Activated T-cell treated with anti-CD3 and anti-CD28 coated beads for 24 hours (primary cell): ENCODE data around the gene CAMTA1.
"Not testable (repeated sequence)": the region's sequence is repeated elsewhere in the genome, so short reads cannot be mapped to it uniquely, and the experiment has no call there.

Experiments
- DNase-seq: peaks from one replicate; pipeline ENCODE4 v3.0.0-alpha.2; 2020; ENCODE audit warnings: low read depth

Gene CAMTA1

DNA sequence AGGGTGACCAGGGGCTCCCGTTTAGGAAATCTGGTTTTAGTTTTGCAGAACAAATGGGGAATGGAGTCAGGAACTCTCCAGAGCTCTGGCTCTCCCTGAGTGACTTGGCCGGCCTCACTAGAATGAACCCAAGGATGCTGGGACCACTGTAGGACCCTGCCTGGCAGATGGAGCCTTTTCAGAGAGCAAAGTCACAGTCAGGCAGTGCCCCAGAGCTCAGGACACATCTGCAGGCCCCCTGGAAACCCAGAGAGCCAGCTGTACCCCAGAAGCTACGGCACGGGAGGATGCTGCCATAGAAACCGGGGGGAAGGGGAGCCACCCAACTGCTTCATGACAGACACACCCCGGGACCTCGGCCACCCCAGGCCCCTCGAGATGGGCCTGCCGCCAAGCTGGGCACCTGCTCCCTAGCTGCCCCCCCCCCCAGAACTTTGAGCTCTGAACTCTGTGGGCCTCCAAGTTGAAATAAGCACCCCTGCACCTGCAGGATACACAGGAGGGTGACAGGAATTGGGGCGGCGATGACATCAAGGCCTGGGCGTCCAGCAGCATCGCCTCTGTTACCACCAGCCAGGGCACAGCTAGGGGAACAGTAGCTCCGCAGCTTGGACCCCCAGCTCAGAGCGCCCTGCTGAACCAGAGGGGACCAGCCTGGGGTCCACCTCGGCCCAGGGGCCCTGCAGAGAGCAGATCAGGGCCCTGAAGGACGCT is 894.1 kb downstream of the CAMTA1 start:
- DNase-seq = no peak

DNA sequence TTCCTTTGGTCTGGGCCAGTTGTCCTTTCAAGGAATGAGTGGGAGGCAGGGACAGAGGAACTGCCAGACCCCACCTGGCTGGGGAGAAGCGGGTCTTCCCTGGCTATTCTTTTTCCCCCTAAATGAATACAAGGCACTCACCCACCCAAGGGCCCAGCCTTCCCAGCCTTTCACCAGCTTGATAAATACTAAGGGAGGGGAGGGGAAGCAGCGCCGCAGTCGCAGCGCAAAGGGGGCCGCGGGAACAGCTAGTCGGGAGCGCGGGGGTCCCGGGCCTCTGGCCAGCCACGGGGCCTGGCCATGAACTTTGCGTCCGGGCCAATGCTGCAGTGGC is 894.6 kb downstream of the CAMTA1 start:
- no peak for DNase-seq

DNA sequence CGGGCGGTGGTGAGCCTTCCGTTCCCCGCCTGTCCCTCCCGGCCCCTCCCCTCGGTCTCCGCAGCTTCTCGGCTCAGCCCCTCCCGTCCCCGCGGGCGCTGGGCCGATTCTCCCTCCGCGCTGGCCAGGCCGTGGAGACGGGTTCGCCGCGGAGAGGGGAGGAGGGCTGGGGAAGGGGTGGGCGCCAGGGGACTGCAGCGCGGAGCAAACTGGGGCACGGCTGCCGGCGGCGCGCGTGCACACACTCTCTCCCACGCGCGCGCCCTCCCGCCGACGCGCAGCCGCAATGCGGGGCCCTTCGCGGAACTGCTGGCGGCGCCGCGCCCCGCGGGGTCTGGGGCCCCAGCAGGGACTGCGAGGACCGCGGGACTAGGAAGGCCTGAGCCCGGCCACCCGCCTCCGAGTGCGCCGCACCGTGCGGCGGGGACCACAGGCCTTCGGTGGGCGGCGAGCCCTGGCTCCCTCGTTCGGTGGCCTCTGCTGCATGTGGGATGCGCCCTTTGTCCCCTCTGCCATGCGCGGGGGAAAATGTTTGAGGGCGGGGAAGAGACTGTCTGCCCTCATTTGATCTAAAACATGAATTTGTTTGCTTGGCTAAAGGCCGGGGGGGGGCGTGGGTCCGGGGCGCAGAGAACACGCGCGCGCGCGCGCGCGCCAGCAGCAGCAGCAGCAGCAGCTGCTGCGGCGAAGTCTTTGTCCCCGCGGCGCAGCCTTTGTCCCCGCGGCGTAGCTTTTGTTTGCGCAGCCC is 895.1 kb downstream of the CAMTA1 start:
- peak; percentile 36 for DNase-seq

DNA sequence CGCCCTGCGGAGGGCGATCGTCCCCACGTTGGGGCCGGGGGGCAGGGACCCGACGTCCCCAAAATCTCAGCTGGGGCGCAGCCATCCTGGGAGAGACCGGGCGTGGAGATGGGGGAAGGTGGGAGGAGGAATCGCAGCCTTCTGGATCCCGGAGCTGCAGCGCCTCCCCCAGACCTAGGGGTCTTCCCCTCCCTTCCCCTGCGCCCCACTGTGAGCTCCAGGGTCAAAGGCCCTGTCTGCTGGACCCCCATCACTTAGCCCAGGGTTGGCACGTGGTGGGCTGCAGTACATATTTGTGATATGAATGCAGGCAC is 895.7 kb downstream of the CAMTA1 start:
- DNase-seq = no peak

DNA sequence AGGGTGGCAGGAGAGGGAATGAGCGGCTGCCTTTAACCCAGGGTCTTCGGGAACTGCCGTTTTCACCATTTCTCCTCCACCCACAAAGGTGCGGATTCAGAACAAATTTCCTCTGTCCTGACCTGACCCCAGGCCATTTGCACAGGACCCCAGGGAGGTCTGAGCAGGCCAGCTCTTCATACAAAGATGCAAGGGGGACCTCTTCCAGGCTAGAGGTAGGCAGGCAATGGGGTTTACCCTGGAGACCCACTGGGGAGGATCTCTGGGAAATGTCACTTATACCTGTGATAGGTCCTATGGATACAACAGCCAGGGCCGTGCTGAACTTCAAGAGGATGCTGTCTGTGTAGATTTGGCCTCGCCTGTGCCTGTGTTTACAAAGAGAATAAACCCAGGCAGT is 896.1 kb downstream of the CAMTA1 start:
- no peak for DNase-seq

DNA sequence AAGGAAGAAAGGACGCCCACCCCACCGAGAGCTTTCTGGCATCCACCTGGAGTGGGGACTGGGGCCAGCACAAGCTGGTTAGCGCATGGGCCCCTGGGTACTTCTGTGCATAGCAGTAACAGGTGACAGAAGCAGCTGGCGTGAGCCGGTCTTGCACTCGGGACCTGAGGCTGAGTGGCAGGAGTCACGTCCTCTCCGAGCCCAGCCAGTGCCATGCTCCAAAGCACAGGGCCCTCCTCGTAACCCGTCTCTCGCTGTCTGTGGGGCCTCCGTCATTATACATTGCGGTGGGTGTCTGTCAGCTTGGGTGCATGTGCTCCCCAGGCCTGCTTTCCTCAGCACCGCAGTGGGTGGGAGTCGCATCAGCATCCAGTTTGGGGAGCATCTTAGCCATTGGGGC is 898.3 kb downstream of the CAMTA1 start:
- DNase-seq = no peak

DNA sequence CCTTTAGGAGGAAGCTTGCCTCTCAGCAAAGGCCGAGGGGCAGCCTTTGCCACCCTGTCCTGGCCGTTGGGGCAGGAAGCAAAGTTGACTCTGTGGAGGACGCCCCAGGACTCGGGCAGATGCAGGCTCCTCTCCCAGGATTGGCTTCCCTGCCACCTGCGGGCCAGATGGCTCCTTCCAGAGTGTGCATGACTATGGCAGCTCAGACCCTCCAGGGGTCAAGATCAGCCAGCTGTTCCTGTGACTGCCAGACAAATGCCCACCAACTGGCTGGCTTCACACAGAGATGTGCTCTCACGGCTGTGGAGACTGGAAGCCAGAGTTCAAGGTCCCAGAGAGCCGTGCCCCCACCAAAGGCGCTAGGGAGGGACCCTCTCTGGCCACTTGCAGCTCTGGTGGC is 898.9 kb downstream of the CAMTA1 start:
- no peak for DNase-seq

DNA sequence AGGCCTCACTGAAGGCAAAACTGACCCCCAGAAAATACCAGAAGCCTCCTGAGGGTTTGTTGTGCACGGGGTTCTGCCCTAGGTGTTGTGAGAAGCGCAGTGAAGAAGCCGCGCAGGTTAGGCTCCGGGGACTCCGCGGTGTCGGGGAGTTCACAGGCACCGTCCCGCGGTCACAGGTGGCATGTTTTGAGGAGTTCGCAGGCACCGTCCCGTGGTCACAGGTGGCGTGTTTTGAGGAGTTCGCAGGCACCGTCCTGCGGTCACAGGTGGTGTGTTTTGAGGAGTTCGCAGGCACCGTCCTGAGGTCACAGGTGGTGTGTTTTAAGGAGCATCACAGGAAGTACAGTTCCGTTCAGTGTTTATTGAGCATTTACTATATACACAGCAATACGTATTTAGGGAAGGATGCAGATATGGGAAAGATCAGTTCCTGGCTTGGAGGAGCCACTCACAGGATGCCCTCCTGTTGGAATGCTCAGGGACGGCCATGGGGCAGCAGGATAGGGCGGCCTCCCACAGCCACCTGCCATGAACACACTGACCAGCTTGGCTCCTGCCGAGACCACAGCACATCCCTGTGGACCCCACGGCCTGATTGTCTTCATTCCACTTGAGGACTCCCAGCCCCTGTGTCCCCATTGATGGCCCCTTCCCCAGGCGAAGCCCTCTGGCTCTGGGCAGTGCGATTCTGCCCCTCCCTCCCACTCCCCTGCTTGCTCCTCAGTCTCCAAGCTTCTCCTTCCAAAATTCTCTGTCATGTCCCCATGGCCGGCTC is 899.8 kb downstream of the CAMTA1 start:
- no peak for DNase-seq

DNA sequence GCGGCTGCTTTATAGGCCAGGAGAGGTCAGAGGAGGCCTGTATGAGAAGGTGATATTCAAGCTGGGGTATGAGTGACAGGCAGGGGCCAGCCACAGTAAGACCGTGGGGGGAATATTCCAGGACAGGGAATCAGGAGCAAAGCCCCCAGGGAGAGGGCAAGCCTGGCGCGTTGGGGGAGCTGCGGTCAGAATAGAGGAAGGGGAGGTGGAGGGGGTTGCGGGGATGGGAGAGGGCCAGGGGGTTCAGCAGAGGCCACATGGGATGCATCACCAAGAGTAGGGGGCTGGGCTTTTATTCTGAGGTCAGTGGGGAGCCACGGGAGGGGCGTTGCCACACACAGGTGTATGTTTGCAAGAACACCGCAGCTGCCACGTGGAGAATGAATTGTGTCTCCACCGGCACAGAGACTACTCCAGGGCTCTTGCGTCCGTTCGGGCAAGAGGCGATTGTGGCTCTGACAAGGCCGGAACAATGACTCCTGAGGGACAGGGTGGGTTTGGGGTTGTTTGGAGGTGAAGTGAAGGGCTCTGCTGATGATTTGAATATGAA is 901.1 kb downstream of the CAMTA1 start:
- no peak for DNase-seq

DNA sequence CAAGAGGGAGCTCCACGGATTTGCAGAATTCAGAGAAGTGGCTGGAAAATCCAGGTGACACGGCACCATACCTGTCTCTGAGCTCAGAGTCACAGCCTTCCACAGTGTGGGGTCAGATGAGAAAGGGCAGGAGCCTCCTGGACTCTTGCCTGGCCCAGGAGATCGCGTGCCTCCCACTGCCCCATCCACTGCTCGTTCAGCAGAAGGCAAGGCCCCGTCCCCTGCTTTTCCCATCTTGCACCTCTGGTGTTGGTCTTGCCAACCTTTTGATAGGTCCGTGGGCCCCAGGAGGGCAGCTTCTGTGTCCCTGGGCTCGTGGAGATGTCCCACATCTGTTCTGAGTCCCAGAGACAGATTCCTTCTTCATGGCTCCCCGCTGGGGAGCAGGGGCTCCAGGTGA is 902.2 kb downstream of the CAMTA1 start:
- DNase-seq = no peak

DNA sequence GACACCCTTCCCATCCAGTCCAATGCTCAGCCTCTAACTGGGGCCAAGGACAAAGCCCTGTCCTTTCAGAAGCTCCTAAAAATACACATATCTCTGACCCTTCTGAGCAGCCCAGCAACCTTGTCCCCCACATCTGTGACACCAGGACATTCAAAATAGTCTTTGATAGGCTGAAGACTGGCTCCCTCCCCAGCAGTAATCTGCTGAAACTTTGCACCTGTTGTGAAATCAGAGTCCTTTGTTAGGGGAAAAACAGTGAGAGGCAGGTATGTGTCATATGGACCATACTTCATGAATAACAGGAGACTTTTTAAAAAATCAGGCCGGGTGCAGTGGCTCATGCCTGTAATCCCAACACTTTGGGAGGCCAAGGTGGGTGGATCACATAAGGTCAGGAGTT is 903.4 kb downstream of the CAMTA1 start:
- no peak for DNase-seq

DNA sequence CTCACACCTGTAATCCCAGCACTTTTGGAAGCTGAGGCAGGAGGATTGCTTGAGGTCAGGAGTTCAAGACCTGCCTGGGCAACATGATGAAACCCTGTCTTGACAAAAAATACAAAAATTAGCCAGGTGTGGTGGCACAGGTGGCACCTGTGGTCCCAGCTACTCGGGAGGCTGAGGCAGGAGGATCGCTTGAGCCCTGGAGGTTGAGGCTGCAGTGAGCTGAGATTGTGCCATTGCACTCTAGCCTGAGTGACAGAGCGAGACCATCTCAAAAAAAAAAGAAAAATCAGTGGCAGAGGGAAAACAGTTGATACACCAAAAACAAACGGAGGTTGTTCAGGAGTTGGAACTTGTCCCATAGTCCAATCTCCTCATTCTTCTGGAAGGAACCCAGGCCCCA is 904.1 kb downstream of the CAMTA1 start:
- DNase-seq = not testable (repeated sequence)

DNA sequence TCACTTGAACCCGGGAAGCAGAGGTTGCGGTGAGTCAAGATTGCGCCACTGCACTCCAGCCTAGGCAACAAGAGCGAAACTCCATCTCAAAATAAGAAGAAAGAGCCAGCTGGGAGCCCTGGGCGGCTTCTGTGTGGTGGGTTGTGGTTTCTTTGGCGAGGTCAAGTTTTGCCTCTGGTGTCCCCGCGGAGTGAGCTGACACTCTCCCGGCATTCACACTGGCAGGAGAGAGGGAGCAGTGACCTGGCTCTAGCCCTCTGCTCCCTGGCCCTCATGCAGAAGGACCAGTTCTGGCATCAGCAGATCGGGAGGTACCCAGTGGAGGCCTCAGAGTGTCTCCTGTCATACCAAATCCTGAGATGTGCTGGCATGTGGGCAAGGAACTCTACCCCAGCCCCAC is 904.8 kb downstream of the CAMTA1 start:
- DNase-seq = no peak

DNA sequence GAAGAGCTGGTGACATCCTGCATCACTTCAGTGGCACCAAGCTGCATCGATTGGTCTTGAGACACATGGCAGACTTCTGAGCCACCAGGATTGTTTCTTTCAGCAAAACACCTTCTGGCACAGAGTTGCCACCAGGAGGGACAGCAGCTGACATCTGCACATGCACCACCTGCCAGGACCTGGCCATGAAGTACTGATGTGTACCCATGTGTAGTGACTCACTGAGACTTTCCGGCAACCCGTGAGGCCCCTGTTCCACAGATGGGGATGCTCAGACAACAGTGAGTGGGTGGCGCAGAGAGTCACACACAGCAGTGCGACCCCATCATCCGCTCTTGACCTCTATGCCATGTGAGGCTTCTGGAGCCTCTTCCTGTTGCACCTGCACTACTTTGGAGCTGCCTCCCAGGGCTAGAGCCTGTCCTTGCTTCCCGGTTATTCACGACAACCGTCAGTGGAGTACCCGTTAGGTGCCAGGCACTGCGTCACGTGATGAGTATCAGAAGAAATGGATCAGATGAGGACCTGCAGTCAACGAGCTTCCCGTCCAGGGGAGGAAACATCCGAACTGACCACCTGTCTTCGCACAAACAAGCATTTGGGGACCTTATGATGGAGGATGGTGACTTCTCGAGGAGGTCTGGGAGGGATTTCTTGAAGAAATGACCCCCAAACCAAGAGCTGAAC is 905.4 kb downstream of the CAMTA1 start:
- no peak for DNase-seq

DNA sequence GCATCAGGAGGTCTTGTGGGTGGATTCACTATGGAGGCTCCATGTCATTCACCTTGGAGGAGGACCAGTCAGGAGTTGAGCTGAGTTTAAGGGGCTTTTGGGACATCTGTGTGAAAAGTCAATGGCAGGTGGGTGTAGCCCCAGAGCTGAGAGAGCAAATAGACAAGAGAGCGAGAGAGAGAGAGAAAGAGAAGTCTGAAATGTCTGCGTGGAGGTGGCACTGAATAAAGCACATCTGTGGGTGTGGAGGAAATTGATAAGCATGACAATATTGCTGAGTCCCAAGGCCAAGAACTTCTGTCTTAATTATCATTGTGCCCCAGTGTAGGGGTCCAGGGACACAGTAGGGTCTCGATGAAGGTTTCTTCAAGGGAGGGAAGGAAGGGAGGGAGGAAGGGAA is 906.3 kb downstream of the CAMTA1 start:
- DNase-seq = no peak

DNA sequence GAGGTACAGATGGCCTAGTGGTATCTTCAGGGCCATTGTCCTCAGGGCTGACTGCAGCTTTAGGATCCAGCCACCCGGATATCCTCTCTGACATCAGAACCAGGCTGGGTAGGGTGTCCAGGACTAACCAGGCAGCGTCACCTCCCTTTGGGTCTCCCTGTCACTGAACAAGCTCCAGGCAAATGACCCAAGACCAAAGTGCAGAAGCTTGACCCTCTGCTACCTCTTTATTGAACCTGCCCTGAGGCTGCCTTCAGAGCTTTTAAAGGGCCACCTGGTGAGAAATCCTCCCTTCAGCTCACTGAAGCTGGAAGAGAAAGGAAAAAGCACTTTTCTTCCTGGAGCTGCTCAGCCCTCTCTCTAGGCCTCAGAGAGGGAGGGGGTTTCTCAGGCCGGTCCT is 906.8 kb downstream of the CAMTA1 start:
- DNase-seq = no peak

DNA sequence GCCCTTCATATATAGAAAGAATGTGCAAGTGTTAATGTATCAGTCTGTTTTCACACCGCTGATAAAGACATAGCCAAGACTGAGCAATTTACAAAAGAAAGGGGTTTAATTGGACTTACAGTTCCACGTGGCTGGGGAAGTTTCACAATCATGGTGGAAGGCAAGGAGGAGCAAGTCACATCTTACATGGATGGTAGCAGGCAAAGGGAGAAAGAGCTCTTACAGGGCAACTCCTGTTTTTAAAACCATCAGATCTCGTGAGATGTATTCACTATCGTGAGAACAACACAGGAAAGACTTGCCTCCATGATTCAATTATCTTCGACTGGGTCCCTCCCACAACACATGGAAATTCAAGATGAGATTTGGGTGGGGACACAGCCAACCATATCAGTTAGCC is 907.8 kb downstream of the CAMTA1 start:
- DNase-seq = not testable (repeated sequence)

DNA sequence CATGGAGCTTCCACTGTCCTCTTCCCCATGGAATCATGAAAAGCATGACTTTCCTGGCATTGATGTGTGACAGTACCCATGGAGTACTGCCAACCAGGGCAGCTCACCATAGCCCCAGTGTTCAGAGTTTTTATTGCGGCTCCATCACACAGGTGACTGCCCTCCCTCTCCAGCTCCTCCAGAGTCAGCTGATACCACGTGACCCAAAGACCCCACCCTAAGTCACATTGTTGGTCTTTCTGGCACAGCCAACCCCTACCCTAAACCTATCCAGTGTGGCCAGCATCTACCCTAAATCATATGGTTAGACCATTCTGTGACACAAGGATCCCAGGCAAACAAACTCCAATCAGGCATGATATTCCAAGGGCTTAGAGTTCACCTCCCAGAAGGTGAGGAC is 908.4 kb downstream of the CAMTA1 start:
- DNase-seq = no peak

DNA sequence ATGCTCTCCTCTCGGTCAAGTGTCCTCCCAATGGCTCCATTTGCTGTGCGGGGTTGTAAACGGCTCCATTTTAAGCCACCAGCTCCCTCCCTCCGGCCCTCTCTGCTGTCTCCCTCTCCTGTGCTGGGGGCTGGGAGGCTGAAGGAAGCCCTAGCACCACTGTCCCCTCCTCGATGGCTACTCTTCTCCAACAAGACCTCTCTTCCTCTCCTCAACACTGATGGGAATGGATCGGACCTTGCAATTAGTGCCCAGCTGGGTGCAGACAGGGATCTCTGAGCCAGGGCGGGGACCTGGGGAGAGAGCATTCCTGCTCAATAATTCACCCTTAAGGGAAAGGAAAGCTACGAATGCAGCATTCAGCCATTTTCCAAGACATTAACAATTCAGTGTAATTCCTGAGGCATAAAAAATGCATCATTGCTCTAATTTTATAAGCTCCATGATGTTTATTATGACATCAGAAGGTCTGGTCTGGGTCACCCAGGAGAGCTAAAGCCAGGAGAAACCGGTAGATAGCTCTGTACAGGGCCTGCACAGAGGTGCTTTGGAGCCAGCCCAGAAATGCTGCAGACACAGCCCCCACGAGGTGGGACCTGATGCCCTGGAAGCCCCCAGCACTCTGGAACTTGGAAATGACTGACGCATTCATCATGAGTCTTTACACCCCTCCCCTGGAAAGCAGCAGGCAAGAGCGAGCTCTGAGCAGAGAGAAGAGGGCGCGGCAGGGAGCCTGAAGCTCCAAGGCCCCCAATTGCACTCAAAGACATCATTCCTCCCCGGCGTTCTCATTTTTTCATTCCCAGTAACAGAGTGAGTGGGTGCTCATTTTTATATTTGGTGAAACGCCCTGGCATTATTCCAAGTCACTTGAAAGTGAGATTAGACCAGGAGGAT is 909.6 kb downstream of the CAMTA1 start:
- no peak for DNase-seq

DNA sequence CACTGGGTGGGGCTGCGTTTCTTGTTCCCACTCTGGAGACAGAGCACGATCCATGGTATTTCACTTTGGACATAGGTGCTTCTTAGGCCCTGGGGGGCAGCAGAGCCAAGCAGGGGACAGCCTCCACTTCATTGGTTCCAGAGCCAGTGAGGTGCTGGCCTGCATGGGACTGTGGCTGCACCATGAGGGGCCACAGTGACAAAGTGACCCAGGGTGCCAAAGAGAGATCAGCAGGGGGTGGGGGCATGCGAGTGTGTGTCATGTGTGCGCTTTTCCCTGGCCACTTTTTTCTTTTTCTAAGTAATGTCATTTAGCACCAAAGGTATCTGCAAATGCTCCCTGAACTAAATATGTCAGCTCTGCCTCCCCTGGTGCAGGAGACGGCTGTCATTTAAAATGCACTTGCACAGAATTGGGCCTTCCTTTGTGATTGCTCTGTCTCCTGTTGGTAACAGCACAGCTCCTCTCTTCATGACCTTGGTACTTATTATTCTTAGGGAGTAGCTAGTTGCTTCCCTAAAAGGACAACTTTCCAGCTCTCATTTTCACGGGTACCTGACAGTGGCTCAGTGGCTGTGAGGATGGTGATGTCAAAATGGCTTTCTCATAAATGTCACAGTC is 910.4 kb downstream of the CAMTA1 start:
- no peak for DNase-seq

DNA sequence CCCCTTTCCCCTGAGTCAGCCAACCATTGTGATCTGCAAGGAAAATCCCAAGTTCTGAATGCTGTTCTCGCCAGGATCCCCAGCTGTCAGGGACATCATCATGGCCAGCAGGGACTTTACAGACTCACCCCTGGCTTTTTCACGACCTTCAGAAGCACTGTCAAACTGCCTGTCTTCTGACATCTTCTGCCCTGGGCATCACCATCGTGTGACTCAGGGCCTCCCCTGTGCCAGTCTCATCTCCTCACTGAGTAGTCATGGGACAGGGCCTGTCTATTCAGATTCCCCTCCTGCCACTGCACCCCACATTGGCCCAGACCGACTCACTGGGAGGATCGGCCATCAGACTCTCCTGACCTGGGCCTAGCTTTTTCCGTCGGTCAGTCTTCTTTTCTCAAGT is 913.4 kb downstream of the CAMTA1 start:
- no peak for DNase-seq
